HEK293 (cell line): Measurements from ENCODE around the gene NXPE1.

ENCODE experiments used
- CTCF ChIA-PET: fragments of 350-600 bp; formaldehyde crosslinking; extraction: SDS; loops from one replicate; lab custom pipeline; 2021; ENCODE audit warnings: antibody characterized with exemption; lab: Yijun Ruan, JAX
- POLR2A ChIA-PET: fragments of 300-600 bp; formaldehyde crosslinking; extraction: SDS; loops from one replicate; lab custom pipeline; 2020; ENCODE audit warnings: antibody characterized with exemption, inconsistent platforms; lab: Yijun Ruan, JAX
- H3K27ac ChIP-seq: fragments of 200-500 bp; sonication (Bioruptor generic); 2 replicates; pipeline ENCODE4 v1.5.1; 2014; ENCODE audit warnings: low read depth, low read length, control low read depth, inconsistent platforms; ENCODE audit errors: extremely low read depth
- H3K36me3 ChIP-seq, 2 experiments: fragments of 200-500 bp in 1 of 2; sonication (Bioruptor generic) in 1 of 2; 1 replicate in 1 of 2; 2 replicates in 1 of 2; pipeline ENCODE4 v1.5.1; 2014 to 2017; ENCODE audit warnings: inconsistent platforms in 2 of 2, low read length in 2 of 2; ENCODE audit not compliant: control insufficient read depth in 2 of 2, insufficient read depth in 1 of 2
- H3K4me1 ChIP-seq: fragments of 200-500 bp; sonication (Bioruptor generic); 2 replicates; pipeline ENCODE4 v1.5.1; 2014; ENCODE audit warnings: mild to moderate bottlenecking, low read length, inconsistent platforms; ENCODE audit not compliant: control insufficient read depth, insufficient read depth
- H3K4me3 ChIP-seq: 2 replicates; pipeline ENCODE4 v1.5.1; 2011; ENCODE audit warnings: low read depth, mild to moderate bottlenecking, control low read depth, low read length, moderate library complexity
- H3K9me3 ChIP-seq: fragments of 200-500 bp; sonication (Bioruptor generic); 2 replicates; pipeline ENCODE4 v1.5.1; 2014; ENCODE audit warnings: low read depth, low read length, inconsistent platforms; ENCODE audit not compliant: control insufficient read depth, insufficient read depth
- MEIS1 ChIP-seq: sonication (generic); formaldehyde crosslinking; IDR thresholded peaks from 2 replicates; pipeline ENCODE4 v1.8.1; 2022; ENCODE audit warnings: missing genetic modification reagents, mild to moderate bottlenecking, borderline replicate concordance
- MZF1 ChIP-seq: fragments of 450-650 bp; formaldehyde crosslinking; IDR thresholded peaks from 2 replicates; pipeline ENCODE4 v1.5.1; 2017; ENCODE audit warnings: missing biosample characterization, missing genetic modification characterization, borderline replicate concordance
- TCF7L2 ChIP-seq: IDR thresholded peaks from 2 replicates; pipeline ENCODE4 v1.6.1; 2011; ENCODE audit warnings: low read depth, mild to moderate bottlenecking, inconsistent platforms, low read length, moderate library complexity, borderline replicate concordance
- ZFP41 ChIP-seq: fragments of 450-650 bp; formaldehyde crosslinking; IDR thresholded peaks from 2 replicates; pipeline ENCODE4 v1.5.1; 2016; ENCODE audit warnings: missing biosample characterization, missing genetic modification characterization, borderline replicate concordance
- ZNF10 ChIP-seq: fragments of 450-650 bp; formaldehyde crosslinking; IDR thresholded peaks from 2 replicates; pipeline ENCODE4 v1.5.1; 2017; ENCODE audit warnings: missing biosample characterization, missing genetic modification characterization
- ZNF174 ChIP-seq: fragments of 450-650 bp; formaldehyde crosslinking; IDR thresholded peaks from 2 replicates; pipeline ENCODE4 v1.5.0; 2017; ENCODE audit warnings: missing biosample characterization, mild to moderate bottlenecking, missing genetic modification characterization
- ZNF248 ChIP-seq: fragments of 450-650 bp; formaldehyde crosslinking; IDR thresholded peaks from 2 replicates; pipeline ENCODE4 v1.5.1; 2017; ENCODE audit warnings: missing biosample characterization, missing genetic modification characterization
- ZNF391 ChIP-seq: fragments of 450-650 bp; formaldehyde crosslinking; IDR thresholded peaks from 2 replicates; pipeline ENCODE4 v1.5.1; 2016; ENCODE audit warnings: low read depth, missing biosample characterization, missing genetic modification characterization, borderline replicate concordance
- ZNF521 ChIP-seq: fragments of 450-650 bp; formaldehyde crosslinking; IDR thresholded peaks from 2 replicates; pipeline ENCODE4 v1.5.1; 2017; ENCODE audit warnings: missing biosample characterization, mild to moderate bottlenecking, missing genetic modification characterization
- ZNF560 ChIP-seq: fragments of 450-650 bp; formaldehyde crosslinking; IDR thresholded peaks from 2 replicates; pipeline ENCODE4 v1.5.1; 2017; ENCODE audit warnings: missing biosample characterization, missing genetic modification characterization, borderline replicate concordance
- ZNF585B ChIP-seq: fragments of 450-650 bp; formaldehyde crosslinking; IDR thresholded peaks from 2 replicates; pipeline ENCODE4 v1.5.1; 2016; ENCODE audit warnings: missing biosample characterization, missing genetic modification characterization
- ZNF658 ChIP-seq: fragments of 450-650 bp; formaldehyde crosslinking; IDR thresholded peaks from 2 replicates; pipeline ENCODE4; 2016; ENCODE audit warnings: missing biosample characterization, missing genetic modification characterization
- ZNF707 ChIP-seq: fragments of 450-650 bp; formaldehyde crosslinking; IDR thresholded peaks from 2 replicates; pipeline ENCODE4 v1.5.1; 2016; ENCODE audit warnings: missing biosample characterization, missing genetic modification characterization
- ZSCAN16 ChIP-seq: fragments of 450-650 bp; formaldehyde crosslinking; IDR thresholded peaks from 2 replicates; pipeline ENCODE4 v1.5.1; 2016; ENCODE audit warnings: missing biosample characterization, missing genetic modification characterization
- TF ChIP-seq, protein P1 (sequence below): fragments of 450-650 bp; formaldehyde crosslinking; IDR thresholded peaks from 2 replicates; pipeline ENCODE4 v1.5.1; 2017; ENCODE audit warnings: missing biosample characterization, missing genetic modification characterization
- TF ChIP-seq, protein P2 (sequence below): fragments of 450-650 bp; formaldehyde crosslinking; IDR thresholded peaks from 2 replicates; pipeline ENCODE4 v1.5.1; 2016; ENCODE audit warnings: missing biosample characterization, missing genetic modification characterization
- TF ChIP-seq, protein P3 (sequence below): fragments of 450-650 bp; formaldehyde crosslinking; IDR thresholded peaks from 2 replicates; pipeline ENCODE4 v1.5.1; 2016; ENCODE audit warnings: missing biosample characterization, missing genetic modification characterization
- TF ChIP-seq, protein P4 (sequence below): fragments of 450-650 bp; formaldehyde crosslinking; IDR thresholded peaks from 2 replicates; pipeline ENCODE4 v1.5.1; 2016; ENCODE audit warnings: missing biosample characterization, missing genetic modification characterization

NXPE1 gene

DNA sequence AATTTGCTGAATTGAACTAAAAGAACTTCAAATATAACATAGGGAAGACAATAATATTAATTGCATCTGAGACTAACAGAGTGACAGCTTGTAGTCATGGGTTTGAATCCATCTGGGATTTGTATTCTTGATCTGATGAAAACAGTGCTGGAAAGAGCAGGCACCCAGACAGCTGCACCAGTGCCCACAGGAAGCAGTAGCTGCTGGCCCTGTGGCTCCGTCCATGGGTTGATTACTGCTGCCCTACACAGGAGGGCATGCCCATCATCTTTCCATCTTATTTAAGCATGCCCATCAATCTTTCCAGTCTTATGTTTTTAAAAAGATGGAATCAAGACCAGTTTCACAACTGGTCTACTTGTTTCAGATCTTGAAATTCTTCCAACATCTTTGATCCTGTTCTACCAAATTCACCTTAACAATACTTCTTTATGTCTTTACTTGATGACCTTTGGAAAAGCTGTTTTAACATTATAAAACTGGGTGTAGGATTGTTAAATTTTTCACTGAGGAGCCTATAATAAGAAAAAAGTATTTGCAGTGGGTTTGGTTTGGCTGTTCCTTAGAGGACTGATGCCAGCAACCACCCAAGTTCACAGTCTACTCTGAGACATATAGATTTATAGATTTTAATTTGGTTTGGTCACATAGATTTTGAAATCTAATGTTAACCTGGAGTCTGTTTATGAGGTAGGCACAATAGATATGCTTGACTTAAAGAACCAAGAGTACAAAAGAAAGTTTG, 36.7 kb upstream of the NXPE1 start:
- no peaks in the 10 kb centered on the region for H3K36me3 ChIP-seq
- no peaks in the 10 kb centered on the region for H3K4me1 ChIP-seq
- POLR2A ChIA-PET: no interaction called here
- H3K9me3 ChIP-seq: no peaks in the 10 kb centered on the region
- H3K4me3 ChIP-seq: no peak overlapping the region
- CTCF ChIA-PET: interaction anchor here (0.6 kb wide), 1 partner anchor 739 kb away, joined by 4 read pairs; no protein-coding TSS in a partner anchor
- no peak overlapping the region for H3K27ac ChIP-seq
- TF ChIP-seq, protein P1, sequence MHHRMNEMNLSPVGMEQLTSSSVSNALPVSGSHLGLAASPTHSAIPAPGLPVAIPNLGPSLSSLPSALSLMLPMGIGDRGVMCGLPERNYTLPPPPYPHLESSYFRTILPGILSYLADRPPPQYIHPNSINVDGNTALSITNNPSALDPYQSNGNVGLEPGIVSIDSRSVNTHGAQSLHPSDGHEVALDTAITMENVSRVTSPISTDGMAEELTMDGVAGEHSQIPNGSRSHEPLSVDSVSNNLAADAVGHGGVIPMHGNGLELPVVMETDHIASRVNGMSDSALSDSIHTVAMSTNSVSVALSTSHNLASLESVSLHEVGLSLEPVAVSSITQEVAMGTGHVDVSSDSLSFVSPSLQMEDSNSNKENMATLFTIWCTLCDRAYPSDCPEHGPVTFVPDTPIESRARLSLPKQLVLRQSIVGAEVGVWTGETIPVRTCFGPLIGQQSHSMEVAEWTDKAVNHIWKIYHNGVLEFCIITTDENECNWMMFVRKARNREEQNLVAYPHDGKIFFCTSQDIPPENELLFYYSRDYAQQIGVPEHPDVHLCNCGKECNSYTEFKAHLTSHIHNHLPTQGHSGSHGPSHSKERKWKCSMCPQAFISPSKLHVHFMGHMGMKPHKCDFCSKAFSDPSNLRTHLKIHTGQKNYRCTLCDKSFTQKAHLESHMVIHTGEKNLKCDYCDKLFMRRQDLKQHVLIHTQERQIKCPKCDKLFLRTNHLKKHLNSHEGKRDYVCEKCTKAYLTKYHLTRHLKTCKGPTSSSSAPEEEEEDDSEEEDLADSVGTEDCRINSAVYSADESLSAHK (tag by site-specific recombination): no peak
- TF ChIP-seq ZNF248 (tag by site-specific recombination) (no peak), ZNF521 (no peak), MEIS1 (CRISPR knock-in tag) (no peak), ZNF391 (no peak), ZNF707 (tag by site-specific recombination) (no peak), ZNF174 (tag by site-specific recombination) (no peak)
- TF ChIP-seq, protein P2, sequence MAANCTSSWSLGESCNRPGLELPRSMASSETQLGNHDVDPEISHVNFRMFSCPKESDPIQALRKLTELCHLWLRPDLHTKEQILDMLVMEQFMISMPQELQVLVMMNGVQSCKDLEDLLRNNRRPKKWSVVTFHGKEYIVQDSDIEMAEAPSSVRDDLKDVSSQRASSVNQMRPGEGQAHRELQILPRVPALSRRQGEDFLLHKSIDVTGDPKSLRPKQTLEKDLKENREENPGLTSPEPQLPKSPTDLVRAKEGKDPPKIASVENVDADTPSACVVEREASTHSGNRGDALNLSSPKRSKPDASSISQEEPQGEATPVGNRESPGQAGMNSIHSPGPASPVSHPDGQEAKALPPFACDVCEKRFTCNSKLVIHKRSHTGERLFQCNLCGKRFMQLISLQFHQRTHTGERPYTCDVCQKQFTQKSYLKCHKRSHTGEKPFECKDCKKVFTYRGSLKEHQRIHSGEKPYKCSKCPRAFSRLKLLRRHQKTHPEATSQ: no peak
- TF ChIP-seq, protein P3, sequence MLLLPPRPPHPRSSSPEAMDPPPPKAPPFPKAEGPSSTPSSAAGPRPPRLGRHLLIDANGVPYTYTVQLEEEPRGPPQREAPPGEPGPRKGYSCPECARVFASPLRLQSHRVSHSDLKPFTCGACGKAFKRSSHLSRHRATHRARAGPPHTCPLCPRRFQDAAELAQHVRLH (tag by site-specific recombination): no peak

DNA sequence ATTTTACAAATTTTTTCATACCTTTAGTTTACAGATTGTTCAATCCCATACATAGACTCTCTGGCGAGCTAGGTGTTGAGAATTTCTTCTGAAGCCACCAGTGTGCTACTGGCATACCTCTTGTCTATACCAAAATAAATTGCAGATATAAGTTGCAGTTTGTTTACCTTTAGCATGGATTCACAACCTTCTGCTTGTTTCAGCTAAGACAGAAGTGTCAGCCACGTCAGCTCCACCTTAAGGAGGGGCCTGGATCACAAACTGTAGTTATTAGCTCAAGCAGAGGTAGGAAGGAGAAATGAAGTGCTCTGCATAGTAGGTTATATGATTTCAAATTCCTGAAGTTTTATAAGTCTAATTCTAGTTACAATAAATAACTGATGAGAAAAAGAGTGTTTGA, 35.9 kb upstream of the NXPE1 start, which contains the start of gene NXPE4:
NXPE4 (minus strand) TSS at position 216 of the 400 bp plus-strand sequence. CDS start 1,027 bp downstream, outside the sequence.
- ChIA-PET POLR2A (no interaction called here), CTCF (no interaction called here)
- no peak within 1 kb of the TSS for H3K27ac ChIP-seq
- TF ChIP-seq ZNF10 (tag by site-specific recombination) (no peak), ZNF658 (no peak), ZNF560 (tag by site-specific recombination) (no peak), ZSCAN16 (tag by site-specific recombination) (no peak), ZFP41 (tag by site-specific recombination) (no peak)
- H3K4me3 ChIP-seq: no peak within 1 kb of the TSS
- H3K4me1 ChIP-seq: no peaks in the 10 kb centered on the region
- no peaks in the 10 kb centered on the region for H3K9me3 ChIP-seq
- H3K36me3 ChIP-seq: no peaks in the 10 kb centered on the region

DNA sequence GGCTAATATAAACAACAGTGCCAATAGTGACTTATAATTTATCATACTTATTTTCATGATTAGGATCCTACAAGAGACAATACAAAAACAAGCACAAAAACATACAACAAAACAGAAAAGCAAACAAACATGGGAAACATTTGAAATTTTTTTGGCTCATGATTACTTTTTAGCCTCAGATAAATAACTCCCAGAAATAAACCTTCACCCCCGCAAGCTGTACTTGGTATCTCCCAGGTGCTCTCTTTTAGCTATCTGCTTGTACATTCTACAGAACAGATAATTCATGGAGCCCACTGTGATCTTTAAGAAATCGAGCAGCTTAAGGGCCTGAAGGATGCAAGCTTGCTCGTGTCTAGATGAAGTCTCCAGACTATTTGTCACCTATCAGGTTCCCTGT, 35.0 kb upstream of the NXPE1 start:
- Histone ChIP-seq H3K27ac (no peak overlapping the region), H3K9me3 (no peaks in the 10 kb centered on the region), H3K4me3 (no peak overlapping the region), H3K4me1 (no peaks in the 10 kb centered on the region), H3K36me3 (no peaks in the 10 kb centered on the region)
- TF ChIP-seq, protein P4, sequence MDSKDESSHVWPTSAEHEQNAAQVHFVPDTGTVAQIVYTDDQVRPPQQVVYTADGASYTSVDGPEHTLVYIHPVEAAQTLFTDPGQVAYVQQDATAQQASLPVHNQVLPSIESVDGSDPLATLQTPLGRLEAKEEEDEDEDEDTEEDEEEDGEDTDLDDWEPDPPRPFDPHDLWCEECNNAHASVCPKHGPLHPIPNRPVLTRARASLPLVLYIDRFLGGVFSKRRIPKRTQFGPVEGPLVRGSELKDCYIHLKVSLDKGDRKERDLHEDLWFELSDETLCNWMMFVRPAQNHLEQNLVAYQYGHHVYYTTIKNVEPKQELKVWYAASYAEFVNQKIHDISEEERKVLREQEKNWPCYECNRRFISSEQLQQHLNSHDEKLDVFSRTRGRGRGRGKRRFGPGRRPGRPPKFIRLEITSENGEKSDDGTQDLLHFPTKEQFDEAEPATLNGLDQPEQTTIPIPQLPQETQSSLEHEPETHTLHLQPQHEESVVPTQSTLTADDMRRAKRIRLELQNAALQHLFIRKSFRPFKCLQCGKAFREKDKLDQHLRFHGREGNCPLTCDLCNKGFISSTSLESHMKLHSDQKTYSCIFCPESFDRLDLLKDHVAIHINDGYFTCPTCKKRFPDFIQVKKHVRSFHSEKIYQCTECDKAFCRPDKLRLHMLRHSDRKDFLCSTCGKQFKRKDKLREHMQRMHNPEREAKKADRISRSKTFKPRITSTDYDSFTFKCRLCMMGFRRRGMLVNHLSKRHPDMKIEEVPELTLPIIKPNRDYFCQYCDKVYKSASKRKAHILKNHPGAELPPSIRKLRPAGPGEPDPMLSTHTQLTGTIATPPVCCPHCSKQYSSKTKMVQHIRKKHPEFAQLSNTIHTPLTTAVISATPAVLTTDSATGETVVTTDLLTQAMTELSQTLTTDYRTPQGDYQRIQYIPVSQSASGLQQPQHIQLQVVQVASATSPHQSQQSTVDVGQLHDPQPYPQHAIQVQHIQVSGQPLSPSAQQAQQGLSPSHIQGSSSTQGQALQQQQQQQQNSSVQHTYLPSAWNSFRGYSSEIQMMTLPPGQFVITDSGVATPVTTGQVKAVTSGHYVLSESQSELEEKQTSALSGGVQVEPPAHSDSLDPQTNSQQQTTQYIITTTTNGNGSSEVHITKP: peak; percentile 62
- TF ChIP-seq TCF7L2 (no peak), MZF1 (tag by site-specific recombination) (no peak), ZNF585B (tag by site-specific recombination) (no peak)
- CTCF ChIA-PET: no interaction called here
- POLR2A ChIA-PET: no interaction called here
